Large intestine (tissue), 3 donors: ENCODE results near the gene TECR. TPM values are rescaled to one million over a fixed set of nuclear protein-coding genes. Genes with fewer than 3 reads are reported as not detected.
"Not testable (repeated sequence)": the region's sequence is repeated elsewhere in the genome, so short reads cannot be mapped to it uniquely, and the experiment has no call there.

Source experiments
- DNase-seq, 2 donors: peaks; one replicate each; pipeline versions ENCODE4 v3.0.0 to v3.0.0-alpha.2; 2013
- H3K27ac ChIP-seq: one replicate; pipeline ENCODE4 v1.5.1; 2013; ENCODE audit warnings: low read length
- H3K27me3 ChIP-seq: 2 replicates; pipeline ENCODE4 v1.6.1; 2013; ENCODE audit warnings: low read length; ENCODE audit not compliant: control insufficient read depth, insufficient read depth
- H3K36me3 ChIP-seq: 2 replicates; pipeline ENCODE4 v1.6.1; 2013; ENCODE audit warnings: low read length; ENCODE audit not compliant: control insufficient read depth, insufficient read depth
- H3K4me1 ChIP-seq: one replicate; pipeline ENCODE4 v1.6.1; 2013; ENCODE audit warnings: low read length; ENCODE audit not compliant: control insufficient read depth, insufficient read depth
- H3K4me3 ChIP-seq: one replicate; pipeline ENCODE4 v1.5.1; 2013; ENCODE audit warnings: low read length
- H3K9me3 ChIP-seq: one replicate; pipeline ENCODE4 v1.6.1; 2013; ENCODE audit warnings: mild to moderate bottlenecking, low read depth, low read length, moderate library complexity; ENCODE audit not compliant: control insufficient read depth
- WGBS: methylation state at CpG from one replicate; pipeline ENCODE4 v1.1.5; 2013; ENCODE audit warnings: low lambda C conversion rate; ENCODE audit not compliant: insufficient coverage; 5-methylcytosine and 5-hydroxymethylcytosine counted together
- polyA plus RNA-seq: library from polyadenylated mRNA; unstranded; fragments of 120-200 nt; gene quantifications from one replicate; pipeline ENCODE4 v1.2.1, GENCODE V29; 2013

Gene TECR
- polyA plus RNA-seq, 1 donor: 236 TPM

- peaks cover 22% of the 10 kb centered on the region for H3K36me3 ChIP-seq
- no peak for DNase-seq
- peaks cover 6% of the 10 kb centered on the region for H3K4me1 ChIP-seq
- H3K9me3 ChIP-seq: no peaks in the 10 kb centered on the region
- no CpG with 5 or more reads among the region's 8 CpGs for WGBS
- no peak overlapping the region for H3K4me3 ChIP-seq
- no peak overlapping the region for H3K27ac ChIP-seq
- no peaks in the 10 kb centered on the region for H3K27me3 ChIP-seq
Observed at GRCh38 chr19:14561249-14561648, 31.9 kb downstream of the TECR start.

- Histone ChIP-seq H3K36me3 (peaks cover 23% of the 10 kb centered on the region), H3K4me1 (no peaks in the 10 kb centered on the region), H3K4me3 (no peak overlapping the region), H3K27me3 (no peaks in the 10 kb centered on the region), H3K27ac (no peak overlapping the region), H3K9me3 (no peaks in the 10 kb centered on the region)
- DNase-seq: no peak
- no CpG with 5 or more reads among the region's 22 CpGs for WGBS
Observed at GRCh38 chr19:14561847-14562351, 32.5 kb downstream of the TECR start.

- no peaks in the 10 kb centered on the region for H3K9me3 ChIP-seq
- no peak overlapping the region for H3K4me3 ChIP-seq
- no peaks in the 10 kb centered on the region for H3K27me3 ChIP-seq
- H3K36me3 ChIP-seq: peaks cover 30% of the 10 kb centered on the region
- H3K27ac ChIP-seq: no peak overlapping the region
- H3K4me1 ChIP-seq: no peaks in the 10 kb centered on the region
- no peak for DNase-seq
- no CpG with 5 or more reads among the region's 23 CpGs for WGBS
Observed at GRCh38 chr19:14562660-14563589, 33.5 kb downstream of the TECR start.

- H3K27me3 ChIP-seq: no peaks in the 10 kb centered on the region
- no CpG with 5 or more reads among the region's 16 CpGs for WGBS
- H3K4me1 ChIP-seq: no peaks in the 10 kb centered on the region
- DNase-seq: no peak
- peaks cover 33% of the 10 kb centered on the region for H3K36me3 ChIP-seq
- no peaks in the 10 kb centered on the region for H3K9me3 ChIP-seq
- no peak overlapping the region for H3K4me3 ChIP-seq
- H3K27ac ChIP-seq: no peak overlapping the region
Observed at GRCh38 chr19:14563590-14563926, 34.2 kb downstream of the TECR start.

GRCh38 chr19:14563989-14564651 is 34.7 kb downstream of the TECR start:
- WGBS: no CpG with 5 or more reads among the region's 33 CpGs
- Histone ChIP-seq H3K27ac (no peak overlapping the region), H3K9me3 (no peaks in the 10 kb centered on the region), H3K27me3 (no peaks in the 10 kb centered on the region), H3K4me1 (no peaks in the 10 kb centered on the region), H3K4me3 (no peak overlapping the region), H3K36me3 (peaks cover 35% of the 10 kb centered on the region)
- no peak for DNase-seq

GRCh38 chr19:14564652-14565297 is 35.4 kb downstream of the TECR start:
- not testable (repeated sequence) for H3K4me3 ChIP-seq, H3K27me3 ChIP-seq, H3K9me3 ChIP-seq, DNase-seq, H3K27ac ChIP-seq, H3K4me1 ChIP-seq
- WGBS: no CpG with 5 or more reads among the region's 22 CpGs
- H3K36me3 ChIP-seq: peaks cover 36% of the 10 kb centered on the region

- Histone ChIP-seq H3K9me3 (no peaks in the 10 kb centered on the region), H3K4me1 (no peaks in the 10 kb centered on the region), H3K27me3 (no peaks in the 10 kb centered on the region), H3K4me3 (no peak overlapping the region), H3K36me3 (peaks cover 36% of the 10 kb centered on the region), H3K27ac (no peak overlapping the region)
- DNase-seq: no peak
- WGBS: no CpG with 5 or more reads among the region's 22 CpGs
Observed at GRCh38 chr19:14565298-14565679, 35.9 kb downstream of the TECR start.

- H3K9me3 ChIP-seq: no peaks in the 10 kb centered on the region
- no CpG with 5 or more reads among the region's 31 CpGs for WGBS
Observed at GRCh38 chr19:14565765-14566711, 36.6 kb downstream of the TECR start.

GRCh38 chr19:14566712-14567077 is 37.3 kb downstream of the TECR start:
- H3K9me3 ChIP-seq: no peaks in the 10 kb centered on the region
- H3K27ac ChIP-seq: no peak overlapping the region
- H3K4me3 ChIP-seq: no peak overlapping the region
- WGBS: no CpG with 5 or more reads among the region's 18 CpGs
- peaks cover 9% of the 10 kb centered on the region for H3K4me1 ChIP-seq
- DNase-seq: no peak
- H3K27me3 ChIP-seq: no peaks in the 10 kb centered on the region
- H3K36me3 ChIP-seq: peaks cover 36% of the 10 kb centered on the region

More at GRCh38 chr19:14565765-14566711, 36.6 kb downstream of the TECR start:
- DNase-seq: no peak
- no peaks in the 10 kb centered on the region for H3K27me3 ChIP-seq
- peaks cover 7% of the 10 kb centered on the region for H3K4me1 ChIP-seq
- peaks cover 36% of the 10 kb centered on the region for H3K36me3 ChIP-seq
- H3K4me3 ChIP-seq: no peak overlapping the region
- H3K27ac ChIP-seq: no peak overlapping the region
